SIG-M5 treated with dmso at 0.1 percent for 504 hours (cell line): Measurements from ENCODE around the gene HOXD8.

Experiments used
- DNase-seq: peaks from one replicate; lab custom pipeline; 2025; ENCODE audit not compliant: unreplicated experiment; lab: John Stamatoyannopoulos, UW

HOXD8 gene

GRCh38 chr2:176172007-176172894, 42.7 kb downstream of the HOXD8 start:
- no peak for DNase-seq

GRCh38 chr2:176172895-176173566, 43.5 kb downstream of the HOXD8 start:
- no peak for DNase-seq

GRCh38 chr2:176173567-176174381, 44.3 kb downstream of the HOXD8 start:
- DNase-seq, result no peak

- DNase-seq, result no peak
These were observed 44.9 kb downstream of the HOXD8 start for GRCh38 chr2:176174382-176174823.

GRCh38 chr2:176174824-176175708, 45.6 kb downstream of the HOXD8 start:
- no peak for DNase-seq

GRCh38 chr2:176175709-176176607, 46.5 kb downstream of the HOXD8 start:
- DNase-seq, result no peak

- DNase-seq, result no peak
These were observed 48.1 kb downstream of the HOXD8 start for GRCh38 chr2:176177580-176178037.

- no peak for DNase-seq
These were observed 48.7 kb downstream of the HOXD8 start for GRCh38 chr2:176178038-176178756.

- DNase-seq, result no peak
These were observed 49.3 kb downstream of the HOXD8 start for GRCh38 chr2:176178757-176179295.

- no peak for DNase-seq
These were observed 52.0 kb downstream of the HOXD8 start for GRCh38 chr2:176181551-176181950.
